SK-N-SH (cell line): ENCODE measurements around the gene PDE10A.

Source experiments
- EP300 ChIP-seq, 2 experiments: IDR thresholded peaks; 2 replicates each; pipeline versions ENCODE4 v1.4.0 to v1.6.1; 2012; ENCODE audit warnings: borderline replicate concordance in 1 of 2, low read depth in 1 of 2, low read length in 1 of 2
- POLR2AphosphoS5 ChIP-seq: IDR thresholded peaks from 2 replicates; pipeline ENCODE4 v1.6.1; 2012; ENCODE audit warnings: low read depth, low read length
- RAD21 ChIP-seq: IDR thresholded peaks from 2 replicates; pipeline ENCODE4 v1.6.1; 2012; ENCODE audit warnings: mild to moderate bottlenecking, low read length
- RCOR1 ChIP-seq: fragments of 150-350 bp; IDR thresholded peaks from 2 replicates; pipeline ENCODE4 v1.6.1; 2017; ENCODE audit warnings: antibody characterized with exemption, low read length
- TAF1 ChIP-seq: IDR thresholded peaks from 2 replicates; pipeline ENCODE4 v1.6.1; 2012; ENCODE audit warnings: low read depth, mild to moderate bottlenecking, low read length, moderate library complexity, borderline replicate concordance
- TCF12 ChIP-seq: IDR thresholded peaks from 2 replicates; pipeline ENCODE4 v1.4.0; 2012
- TF ChIP-seq, protein P1 (sequence below): IDR thresholded peaks from 2 replicates; pipeline ENCODE4 v1.4.0; 2012; ENCODE audit warnings: low read depth, borderline replicate concordance

DNA sequence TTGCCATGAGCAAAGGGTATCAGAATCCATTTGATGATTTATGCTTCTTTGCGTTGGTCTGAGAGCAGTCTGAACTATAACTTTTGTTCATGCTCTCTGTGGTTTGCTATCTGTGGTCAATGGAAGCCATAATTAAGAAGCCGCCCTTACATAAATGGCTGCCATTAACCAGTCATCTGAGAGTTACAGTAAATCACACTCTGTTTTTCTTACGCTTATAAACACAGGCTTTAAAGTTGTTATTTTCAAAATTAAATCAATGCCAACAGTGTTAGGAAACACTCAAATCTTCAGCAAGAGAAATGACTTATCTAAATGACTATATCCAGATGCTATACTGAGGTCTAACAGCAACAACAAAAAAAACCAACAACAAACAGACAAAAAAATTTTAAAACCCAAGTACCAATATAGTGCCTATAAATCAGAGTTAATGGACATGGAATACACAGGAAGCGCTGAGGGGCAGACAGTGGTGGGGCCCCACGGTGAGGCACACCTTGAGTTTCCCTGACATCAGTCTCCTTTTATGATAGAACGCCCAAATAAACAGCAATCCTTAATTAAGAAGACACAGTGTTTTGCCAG is 245.7 kb downstream of the PDE10A start:
- TF ChIP-seq EP300 (IDR thresholded peaks at IDR 0.05; ENCODE audit: borderline replicate concordance in 1 of 2, low read depth in 1 of 2, low read length in 1 of 2) = no peak
- no peak for TF ChIP-seq POLR2AphosphoS5
- no peak for TF ChIP-seq TAF1
- TF ChIP-seq, protein P1, sequence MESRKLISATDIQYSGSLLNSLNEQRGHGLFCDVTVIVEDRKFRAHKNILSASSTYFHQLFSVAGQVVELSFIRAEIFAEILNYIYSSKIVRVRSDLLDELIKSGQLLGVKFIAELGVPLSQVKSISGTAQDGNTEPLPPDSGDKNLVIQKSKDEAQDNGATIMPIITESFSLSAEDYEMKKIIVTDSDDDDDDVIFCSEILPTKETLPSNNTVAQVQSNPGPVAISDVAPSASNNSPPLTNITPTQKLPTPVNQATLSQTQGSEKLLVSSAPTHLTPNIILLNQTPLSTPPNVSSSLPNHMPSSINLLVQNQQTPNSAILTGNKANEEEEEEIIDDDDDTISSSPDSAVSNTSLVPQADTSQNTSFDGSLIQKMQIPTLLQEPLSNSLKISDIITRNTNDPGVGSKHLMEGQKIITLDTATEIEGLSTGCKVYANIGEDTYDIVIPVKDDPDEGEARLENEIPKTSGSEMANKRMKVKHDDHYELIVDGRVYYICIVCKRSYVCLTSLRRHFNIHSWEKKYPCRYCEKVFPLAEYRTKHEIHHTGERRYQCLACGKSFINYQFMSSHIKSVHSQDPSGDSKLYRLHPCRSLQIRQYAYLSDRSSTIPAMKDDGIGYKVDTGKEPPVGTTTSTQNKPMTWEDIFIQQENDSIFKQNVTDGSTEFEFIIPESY = no peak
- no peak for TF ChIP-seq RAD21
- TF ChIP-seq RCOR1 = no peak
- no peak for TF ChIP-seq TCF12
